ENCODE results near the gene IL22RA1.

The IL22RA1 gene

DNA sequence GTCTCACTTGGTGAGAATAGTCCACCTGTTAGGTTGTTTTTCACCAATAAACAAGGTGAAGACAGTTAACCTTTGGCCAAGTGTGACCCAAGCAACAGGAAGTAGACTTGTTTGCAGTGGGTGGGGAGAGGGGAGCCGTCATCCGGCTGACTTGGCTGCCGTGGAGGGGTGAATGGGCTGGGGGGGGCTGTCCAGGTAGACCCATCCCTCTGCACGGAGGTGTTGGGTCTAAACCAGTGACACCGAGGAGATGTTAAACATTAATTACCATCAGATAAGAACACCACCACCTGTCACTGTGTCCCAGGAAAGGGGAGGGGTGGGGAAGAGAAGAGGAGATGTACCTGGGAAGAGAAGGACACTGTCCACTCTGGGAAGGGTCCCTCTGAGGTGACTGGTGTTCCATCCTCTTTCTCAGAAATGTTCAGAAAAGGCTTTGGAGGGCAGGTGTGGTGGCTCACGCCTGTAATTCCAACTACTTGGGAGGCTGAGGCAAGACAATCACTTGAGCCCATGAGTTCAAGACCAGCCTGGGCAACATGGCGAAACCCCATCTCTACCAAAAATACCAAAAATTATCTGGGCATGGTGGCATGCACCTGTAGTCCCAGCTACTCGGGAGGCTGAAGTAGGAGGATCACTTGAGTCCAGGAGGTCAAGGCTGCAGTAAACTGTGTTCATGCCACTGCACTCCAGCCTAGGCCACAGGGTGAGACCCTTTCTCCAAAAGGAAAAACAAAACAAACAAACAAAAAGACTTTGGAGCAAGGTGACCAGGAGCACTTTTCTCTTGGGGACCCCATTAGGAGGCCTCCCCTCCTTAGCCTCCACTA is 24.3 kb downstream of the IL22RA1 start:
- peak overlapping the region; percentile 77 for H3K27ac ChIP-seq
- TF ChIP-seq, protein P1, sequence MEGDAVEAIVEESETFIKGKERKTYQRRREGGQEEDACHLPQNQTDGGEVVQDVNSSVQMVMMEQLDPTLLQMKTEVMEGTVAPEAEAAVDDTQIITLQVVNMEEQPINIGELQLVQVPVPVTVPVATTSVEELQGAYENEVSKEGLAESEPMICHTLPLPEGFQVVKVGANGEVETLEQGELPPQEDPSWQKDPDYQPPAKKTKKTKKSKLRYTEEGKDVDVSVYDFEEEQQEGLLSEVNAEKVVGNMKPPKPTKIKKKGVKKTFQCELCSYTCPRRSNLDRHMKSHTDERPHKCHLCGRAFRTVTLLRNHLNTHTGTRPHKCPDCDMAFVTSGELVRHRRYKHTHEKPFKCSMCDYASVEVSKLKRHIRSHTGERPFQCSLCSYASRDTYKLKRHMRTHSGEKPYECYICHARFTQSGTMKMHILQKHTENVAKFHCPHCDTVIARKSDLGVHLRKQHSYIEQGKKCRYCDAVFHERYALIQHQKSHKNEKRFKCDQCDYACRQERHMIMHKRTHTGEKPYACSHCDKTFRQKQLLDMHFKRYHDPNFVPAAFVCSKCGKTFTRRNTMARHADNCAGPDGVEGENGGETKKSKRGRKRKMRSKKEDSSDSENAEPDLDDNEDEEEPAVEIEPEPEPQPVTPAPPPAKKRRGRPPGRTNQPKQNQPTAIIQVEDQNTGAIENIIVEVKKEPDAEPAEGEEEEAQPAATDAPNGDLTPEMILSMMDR (conservative IDR thresholded peaks at IDR 0.05) = no peak
- no peak for TF ChIP-seq ZFX (IDR thresholded peaks at IDR 0.05)

DNA sequence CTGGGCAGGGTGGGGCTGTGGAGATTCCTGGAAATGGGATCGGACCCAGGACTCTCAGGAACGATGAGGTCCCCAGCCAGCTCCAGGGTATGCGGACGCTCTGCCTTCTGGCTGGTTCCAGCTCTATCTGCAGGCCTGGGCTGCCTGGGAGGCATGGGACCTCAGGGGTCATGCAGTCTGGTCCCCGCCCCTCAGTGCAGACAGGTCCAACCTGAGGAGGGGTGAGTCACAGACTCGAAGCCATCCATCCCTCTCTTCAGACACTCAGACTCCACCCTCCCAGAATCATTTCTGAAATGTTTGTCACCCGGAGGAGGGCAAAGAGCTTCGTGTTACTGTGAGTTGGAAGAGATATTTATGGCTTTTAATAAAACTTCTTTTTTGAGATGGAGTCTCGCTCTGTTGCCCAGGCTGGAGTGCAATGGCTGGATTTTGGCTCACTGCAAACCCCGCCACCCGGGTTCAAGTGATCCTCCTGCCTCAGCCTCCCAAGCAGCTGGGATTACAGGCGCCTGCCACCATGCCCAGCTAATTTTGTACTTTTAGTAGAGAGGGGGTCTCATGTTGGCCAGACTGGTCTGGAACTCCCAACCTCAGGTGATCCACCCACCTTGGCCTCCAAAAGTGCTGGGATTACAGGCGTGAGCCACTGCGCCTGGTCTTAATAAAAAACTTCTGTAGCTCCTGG is 25.1 kb downstream of the IL22RA1 start:
- TF ChIP-seq, protein P1 (conservative IDR thresholded peaks at IDR 0.05) = no peak
- TF ChIP-seq ZFX (IDR thresholded peaks at IDR 0.05) = no peak
- no peak overlapping the region; the same call in 1 of the 2 replicates for H3K27ac ChIP-seq

DNA sequence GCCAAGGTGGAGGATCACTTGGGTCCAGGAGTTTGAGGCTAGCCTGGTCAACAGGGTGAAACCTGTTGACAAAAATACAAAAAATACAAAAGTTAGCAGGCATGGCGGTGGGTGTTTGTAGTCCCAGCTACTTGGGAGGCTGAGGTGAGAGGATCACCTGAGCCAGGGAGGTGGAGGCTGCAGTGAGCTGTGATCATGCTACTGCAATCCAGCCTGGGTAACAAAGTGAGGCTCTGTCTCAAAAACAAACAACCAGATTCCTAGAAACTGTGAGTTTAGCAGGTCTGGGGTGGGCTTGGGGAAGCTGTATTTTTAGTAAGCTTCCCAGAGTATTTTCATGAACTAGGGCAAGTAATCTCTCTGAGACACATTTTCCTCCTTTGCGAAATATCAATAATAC is 25.8 kb downstream of the IL22RA1 start:
- no peak for TF ChIP-seq ZFX (IDR thresholded peaks at IDR 0.05)
- TF ChIP-seq, protein P1 (conservative IDR thresholded peaks at IDR 0.05) = no peak
- H3K27ac ChIP-seq = no peak overlapping the region

DNA sequence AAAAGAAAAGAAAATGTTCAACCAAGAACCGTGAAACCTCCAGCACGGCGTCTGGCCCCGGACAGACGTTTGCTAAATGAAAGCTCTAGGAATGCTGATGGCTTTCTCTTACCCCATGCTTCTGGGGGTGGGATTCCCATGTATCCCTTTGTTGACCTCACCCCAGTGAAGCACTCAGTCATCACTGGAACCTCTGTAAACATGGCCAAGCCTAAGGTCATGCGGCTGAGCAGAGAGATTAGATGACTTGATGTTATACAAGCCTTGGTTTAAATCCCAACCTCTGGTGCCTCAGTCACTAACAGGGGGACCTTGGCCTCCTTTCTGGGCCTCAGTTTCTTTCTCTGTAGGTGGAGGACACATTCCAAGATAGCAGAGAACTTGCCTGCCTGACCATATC is 28.2 kb downstream of the IL22RA1 start:
- TF ChIP-seq, protein P1 (conservative IDR thresholded peaks at IDR 0.05) = no peak
- TF ChIP-seq ZFX (IDR thresholded peaks at IDR 0.05) = no peak

DNA sequence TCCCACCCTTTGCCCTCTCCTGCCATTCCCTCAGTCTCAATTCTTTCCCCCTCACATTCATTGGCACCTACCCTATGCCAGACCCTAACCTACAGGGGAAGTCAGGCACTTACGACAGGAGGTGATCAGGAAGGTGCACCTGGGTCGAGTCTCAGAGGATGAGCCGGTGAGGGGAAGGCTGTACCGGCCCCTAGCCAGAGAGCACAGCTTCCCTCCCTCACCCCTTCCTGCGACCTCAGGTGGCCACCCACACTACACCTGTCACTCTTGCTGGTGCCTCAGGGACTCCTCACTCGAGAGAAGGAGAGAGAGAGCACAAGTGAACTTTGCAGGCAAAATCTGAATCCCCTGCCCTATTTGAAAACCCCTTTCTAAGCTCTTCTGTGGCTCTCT is 29.3 kb downstream of the IL22RA1 start:
- TF ChIP-seq, protein P1 (conservative IDR thresholded peaks at IDR 0.05) = no peak
- no peak for TF ChIP-seq ZFX (IDR thresholded peaks at IDR 0.05)
- H3K27ac ChIP-seq = no peak overlapping the region

More for the DNA sequence above, 28.2 kb downstream of the IL22RA1 start:
- no peak overlapping the region for H3K27ac ChIP-seq

DNA sequence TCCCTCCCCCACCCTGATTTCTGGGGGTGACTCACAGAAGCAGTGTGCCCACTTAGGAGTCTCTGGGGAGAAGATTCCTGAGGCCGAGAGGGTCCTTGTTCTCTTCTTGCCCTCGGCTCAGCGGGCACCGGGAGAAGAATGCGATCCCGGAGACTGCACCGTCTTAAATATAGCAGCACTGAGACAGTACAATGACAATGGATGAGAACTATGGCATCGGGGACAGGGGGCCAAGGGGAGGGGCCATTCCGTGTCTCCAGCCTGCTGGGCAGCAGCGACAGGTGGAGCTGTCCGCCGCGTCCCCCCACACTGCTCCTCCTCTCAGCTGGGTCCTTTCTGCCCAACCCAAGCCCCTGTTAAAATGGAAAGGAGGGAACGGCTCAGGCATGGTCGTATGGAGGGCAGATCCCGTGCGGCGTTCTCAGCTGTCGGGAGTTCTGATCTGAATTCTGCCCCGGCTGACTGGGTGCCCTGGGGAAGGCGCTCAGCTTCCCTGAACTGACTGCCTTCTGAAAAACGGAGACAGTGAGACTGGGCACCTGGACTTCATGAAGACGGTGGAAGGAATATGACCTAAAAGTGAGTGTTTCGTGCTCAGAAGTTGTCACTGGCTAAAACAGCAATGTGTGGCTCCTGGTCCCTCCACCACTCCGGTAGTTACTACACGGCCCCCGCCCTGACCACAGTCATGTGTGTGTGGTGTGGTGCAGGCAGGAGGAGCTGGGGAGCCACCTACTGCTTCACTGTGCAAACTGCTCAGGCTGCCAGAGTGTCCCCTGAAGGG is 30.8 kb downstream of the IL22RA1 start, which contains the start of gene MYOM3:
MYOM3 (minus strand) TSS at position 140 of the 784 bp plus-strand sequence. CDS start 3,499 bp downstream, outside the sequence.
- TF ChIP-seq, protein P1 (conservative IDR thresholded peaks at IDR 0.05) = peak; percentile 45
- TF ChIP-seq ZFX (IDR thresholded peaks at IDR 0.05) = no peak
- H3K27ac ChIP-seq = no peak within 1 kb of the TSS

Measured in C4-2B (cell line).